GM11168 (cell line): Measurements from ENCODE around the gene CUBN.

ENCODE experiments used
- in situ Hi-C: fragments of 300-500 bp; cut with MboI; formaldehyde crosslinking; loops from one replicate; pipeline ENCODE4 v1.12.0; 2022; ENCODE audit warnings: low sequenced_read_pairs; ENCODE audit not compliant: unreplicated experiment

Gene CUBN

DNA sequence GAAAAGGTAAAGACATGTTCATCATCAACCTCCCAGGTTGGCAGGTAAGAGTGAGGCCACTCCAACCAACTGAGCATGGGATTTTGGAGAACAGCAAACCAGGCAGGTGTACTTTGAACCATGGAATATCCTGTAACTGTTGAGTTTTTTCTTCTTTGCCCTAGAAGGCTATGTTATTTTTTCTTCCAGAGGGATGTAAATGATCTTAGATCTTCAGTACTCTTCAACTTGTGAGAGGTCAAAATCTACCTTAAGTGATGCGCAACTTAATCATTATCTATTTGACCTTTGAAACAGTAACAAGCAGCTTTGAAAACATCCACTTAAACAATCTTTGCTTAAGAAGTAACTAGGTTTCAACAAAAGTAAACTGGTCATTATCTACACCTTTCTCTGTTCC lies at the start of gene CUBN:
TSS of gene CUBN (minus strand) at position 71 of the 400 bp plus-strand sequence. CDS start at position 25, 46 bp downstream.
- in situ Hi-C loops, result no loop called here

DNA sequence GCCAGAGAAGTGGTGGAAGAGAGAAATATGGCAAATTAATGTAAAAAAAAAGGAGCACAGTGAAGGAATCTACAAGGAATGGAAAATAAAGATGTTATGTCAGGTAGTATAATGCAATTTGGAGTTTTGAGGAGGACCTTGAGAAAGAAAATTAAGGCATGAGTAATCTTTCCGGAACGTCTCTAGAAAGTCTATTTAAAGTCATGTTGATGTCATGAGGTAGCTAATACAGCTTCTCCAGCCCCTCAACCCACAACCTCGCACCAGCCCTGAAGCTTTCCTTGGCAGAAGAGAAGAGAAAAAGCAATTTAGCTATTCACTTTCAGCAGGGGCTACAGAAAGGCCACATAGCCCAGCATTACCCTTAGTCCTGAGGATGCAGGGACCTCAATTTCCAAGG lies 49.4 kb upstream of the CUBN start:
- in situ Hi-C loops, result no loop called here

DNA sequence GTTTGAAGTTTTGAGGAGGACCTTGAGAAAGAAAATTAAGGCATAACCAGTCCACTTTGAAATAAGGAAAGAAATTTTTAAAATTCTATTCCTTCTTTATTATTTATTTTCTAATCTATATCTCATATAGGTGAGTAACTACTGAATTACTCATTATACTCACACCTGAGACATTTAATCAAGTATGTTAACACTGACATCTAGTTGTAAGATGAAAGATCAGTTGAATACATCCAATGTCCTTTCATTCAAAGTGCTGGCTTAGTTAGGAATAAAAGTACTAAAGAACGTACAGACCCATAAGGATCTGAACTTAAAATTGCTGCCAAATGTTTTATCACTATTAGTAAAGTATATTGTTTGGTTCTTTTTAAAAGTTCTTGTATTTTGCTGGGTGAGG lies 48.4 kb upstream of the CUBN start:
- in situ Hi-C loops, result no loop called here

DNA sequence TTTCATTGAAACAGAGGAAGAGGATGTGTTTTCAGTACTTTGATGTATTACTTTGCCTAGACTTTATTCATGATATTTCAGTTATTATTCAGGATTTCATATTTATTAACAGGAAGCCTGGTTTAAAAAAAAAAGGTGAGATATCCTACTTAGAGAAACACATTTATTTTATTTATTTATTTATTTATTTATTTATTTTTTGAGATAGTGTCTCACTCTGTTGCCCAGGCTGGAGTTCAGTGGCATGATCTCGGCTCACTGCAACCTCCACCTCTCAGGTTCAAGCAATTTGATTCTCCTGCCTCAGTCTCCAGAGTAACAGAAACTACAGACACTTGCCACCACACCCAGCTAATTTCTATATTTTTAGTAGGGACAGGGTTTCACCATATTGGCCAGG lies 47.4 kb upstream of the CUBN start:
- in situ Hi-C loops, result no loop called here

DNA sequence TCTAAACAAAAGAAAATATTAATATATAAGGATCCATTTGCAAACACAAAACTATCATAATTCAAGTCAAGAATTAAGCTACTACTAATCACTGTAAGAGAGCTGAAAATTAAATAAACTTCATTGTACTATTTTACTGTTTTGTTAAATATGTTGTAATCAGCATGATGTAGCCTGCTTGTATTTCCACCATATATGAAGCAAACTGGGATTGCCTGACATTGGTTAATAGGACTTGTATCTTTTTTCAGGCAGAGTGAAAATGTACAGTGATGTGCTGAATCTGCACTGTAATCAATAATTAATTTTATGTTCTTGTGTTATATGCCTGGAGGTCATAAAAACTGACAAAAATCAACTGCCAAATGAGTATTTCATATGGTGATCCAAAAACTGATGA lies 46.5 kb upstream of the CUBN start:
- in situ Hi-C loops, result no loop called here

DNA sequence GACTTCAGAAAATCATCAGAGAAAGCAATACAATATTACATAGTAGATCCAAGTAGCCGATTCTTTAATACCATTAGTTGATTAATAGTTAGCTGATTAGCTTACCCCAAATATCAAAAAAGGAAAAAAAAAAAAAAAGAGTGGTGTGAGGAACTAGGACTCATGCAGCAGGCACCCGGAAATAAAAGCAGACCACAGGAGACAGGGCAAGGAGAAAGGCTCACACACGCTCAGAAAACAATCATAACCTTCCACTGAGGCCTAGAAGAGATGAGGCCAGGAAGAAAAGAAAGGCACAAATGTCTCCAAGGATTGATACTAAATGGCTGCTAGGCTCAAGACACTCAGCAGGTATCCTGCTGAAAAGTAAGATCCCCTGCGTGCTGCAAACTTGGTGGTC lies 45.9 kb upstream of the CUBN start:
- in situ Hi-C loops, result no loop called here

DNA sequence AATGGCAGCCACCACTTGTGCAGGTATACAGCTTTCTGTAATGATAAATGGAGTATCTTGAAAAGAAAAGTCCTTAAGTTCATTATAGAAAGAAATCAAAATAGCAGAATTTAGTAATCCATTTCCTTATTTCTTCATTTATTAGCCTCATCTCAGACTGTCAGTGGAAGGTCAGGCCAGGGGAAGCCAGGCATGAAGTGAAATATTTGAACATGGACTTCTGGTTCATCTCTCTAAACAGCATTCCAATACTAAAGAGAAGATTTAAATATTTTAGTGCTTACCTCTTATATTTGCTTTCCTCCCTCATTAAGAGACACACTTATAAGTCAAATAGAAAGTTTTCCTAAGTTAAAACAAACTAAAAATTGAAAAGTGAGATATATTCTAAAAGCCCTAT lies 45.0 kb upstream of the CUBN start:
- in situ Hi-C loops, result no loop called here

DNA sequence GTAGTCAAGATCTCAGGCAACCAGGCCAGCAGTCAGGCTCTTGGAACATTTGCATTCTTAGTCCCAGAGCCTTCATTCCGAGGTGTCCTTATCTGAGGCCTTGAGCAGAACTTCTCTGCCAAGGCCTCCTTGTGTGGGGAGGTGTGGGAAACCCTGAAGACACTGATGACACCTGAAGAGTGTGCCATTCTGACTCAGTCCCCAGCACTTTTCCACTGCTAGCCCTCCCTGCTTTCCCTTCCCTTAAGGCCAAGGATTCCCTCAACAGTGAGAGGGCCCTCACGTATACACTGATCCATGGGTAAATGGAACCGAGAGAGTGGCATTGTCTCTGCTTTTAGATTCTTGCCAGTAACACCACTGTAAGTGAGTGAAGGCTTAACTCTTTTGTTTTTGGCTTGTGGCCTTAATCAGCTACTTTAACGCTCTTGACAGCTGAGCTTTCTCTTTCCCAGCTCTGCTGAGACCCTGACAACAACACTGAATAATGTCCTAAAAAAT lies 41.6 kb upstream of the CUBN start:
- in situ Hi-C loops, result no loop called here

DNA sequence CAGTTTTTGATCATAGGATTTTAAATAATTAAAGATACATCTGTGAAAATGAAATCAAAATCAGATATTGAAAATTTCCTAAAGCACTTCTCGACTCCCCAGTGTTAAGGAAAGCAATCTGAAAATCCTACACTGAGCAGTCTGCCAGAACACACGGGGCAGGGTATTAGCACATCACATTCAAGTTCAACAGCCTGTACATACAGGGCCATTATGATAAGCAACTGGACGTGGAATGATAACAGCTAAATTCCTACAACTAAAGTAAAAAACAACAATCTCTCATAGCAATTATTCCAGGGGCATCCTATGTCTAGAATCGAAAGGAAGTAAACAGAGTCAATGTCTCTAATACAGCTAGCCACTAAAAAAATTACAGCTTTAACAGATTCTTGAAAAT lies 40.2 kb upstream of the CUBN start:
- in situ Hi-C loops, result no loop called here

DNA sequence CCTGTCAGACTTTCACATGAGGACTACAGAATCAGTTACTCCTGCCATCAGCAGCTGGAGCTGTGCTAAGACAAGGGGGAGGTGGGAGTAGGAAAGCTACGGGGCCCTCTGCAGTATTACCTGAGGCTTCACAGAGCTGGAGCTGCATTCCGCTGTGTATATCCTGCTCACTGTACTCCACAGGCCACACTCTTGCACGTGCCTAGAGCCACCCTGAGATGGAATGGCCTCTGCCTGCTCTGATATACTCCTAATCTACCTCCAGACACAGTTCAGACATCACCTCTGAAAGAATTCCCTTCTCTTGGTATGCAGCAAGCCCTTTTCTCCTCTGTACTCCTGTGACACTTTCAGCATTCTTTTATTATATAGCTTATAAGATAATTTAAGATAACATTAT lies 37.1 kb upstream of the CUBN start:
- in situ Hi-C loops, result no loop called here

DNA sequence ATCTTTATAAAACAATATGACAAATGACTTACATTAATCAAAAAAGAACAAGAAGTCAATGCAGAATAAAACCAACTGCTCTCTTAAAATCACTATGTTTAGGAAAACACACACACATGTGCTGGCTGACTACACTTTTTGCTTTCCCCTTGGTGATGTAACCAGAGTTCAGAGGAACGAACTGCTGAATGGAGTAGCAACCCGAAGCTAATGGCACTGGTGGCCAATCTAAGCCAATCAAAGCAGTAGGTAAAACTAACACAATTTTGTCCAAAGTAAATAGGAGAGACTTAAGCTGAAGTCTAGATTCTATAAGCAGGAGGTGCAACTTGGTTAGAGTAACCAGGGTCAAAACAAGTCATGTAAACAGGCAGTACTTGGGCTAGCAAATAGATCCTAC lies 33.2 kb upstream of the CUBN start:
- in situ Hi-C loops, result no loop called here

DNA sequence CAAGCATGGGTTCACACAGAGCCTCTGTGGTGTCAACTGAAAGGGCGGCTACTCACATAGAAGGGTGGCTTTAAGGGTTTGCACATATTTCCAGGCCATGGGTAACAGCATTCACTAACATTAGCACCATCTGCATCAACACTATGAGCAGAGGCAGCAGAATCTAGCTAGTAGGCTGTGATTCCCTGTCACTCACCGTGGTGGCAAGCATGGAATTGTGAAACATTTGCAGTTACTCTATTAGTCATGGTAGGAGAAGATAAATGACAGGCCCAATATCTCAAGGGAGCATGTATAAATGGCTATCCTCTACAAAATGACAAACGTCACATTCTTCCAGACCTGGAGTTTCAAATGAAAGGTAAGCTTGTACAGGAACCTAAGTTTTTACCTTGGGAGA lies 32.2 kb upstream of the CUBN start:
- in situ Hi-C loops, result no loop called here

DNA sequence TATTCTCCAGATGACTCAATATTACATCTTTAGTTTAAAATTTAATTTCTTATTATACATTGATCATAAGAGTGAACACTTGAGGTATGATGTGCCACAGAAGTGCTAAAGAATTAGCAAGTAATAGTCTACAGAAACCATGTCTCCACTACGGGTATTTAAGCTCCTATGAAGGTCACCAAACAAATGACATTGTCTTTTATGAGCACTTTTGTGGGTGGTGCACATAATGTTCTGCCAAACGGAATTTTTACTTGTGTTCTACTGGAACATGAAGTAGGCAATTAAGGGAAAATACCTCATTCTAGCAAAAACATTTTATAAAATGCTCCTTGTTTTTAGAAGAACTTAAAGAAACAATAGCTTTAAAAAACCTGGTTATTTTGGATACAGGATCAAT lies 27.4 kb upstream of the CUBN start:
- in situ Hi-C loops, result no loop called here

DNA sequence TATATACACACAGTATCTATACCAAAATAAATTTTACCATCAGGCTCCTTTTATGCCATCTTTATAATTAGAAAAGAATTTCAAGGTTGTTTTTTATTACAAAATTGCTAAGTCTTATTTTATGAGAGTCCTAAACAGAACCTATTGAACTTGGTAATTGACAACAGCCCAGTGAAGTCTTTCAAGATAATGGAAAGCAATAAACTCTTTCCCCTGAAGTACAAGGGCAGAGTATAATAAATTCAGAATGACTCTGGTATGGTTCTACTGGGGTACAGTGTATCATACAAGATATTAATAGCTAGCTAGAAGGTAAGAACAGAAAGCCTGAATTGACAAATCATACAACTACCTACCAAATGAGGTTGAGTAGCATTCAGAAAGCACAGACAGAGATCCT lies 26.2 kb upstream of the CUBN start:
- in situ Hi-C loops, result no loop called here

DNA sequence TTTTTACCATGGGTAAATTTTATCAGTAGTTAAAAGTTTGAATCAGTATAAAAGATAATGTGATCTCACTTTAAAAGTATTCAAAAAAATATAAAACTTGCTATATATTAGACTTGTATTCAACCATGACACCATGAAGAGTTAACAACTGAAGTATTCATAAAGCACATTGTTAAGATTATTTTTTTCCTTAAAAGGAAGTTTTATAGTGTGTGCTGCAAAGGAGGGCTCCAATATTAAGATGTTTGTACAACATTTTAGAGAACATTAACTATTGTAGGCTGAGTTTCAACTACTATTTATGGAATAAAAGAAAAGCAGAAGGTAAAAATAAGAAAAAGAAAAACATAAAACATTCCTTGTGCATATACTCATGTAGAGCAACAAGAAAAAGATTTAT lies 24.5 kb upstream of the CUBN start:
- in situ Hi-C loops, result no loop called here

DNA sequence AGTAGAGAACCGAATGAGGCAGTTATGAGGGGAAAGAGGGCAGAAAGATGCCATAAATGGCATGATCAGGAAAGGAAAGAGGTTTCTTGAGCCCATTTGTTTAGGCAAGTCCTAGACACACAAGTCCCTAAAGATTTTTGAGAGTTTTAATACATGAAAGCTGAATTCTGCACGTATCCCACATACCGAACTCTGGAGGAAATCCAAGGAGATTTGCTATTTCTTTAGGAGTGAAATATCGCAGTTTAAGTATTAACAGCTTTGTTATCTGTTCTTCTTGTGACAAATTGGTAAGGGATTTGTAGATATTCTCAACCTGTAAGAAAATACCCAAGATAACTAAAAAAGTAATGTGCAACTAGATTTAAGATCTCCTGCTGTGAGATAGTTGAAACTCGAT lies 23.7 kb upstream of the CUBN start:
- in situ Hi-C loops, result no loop called here

DNA sequence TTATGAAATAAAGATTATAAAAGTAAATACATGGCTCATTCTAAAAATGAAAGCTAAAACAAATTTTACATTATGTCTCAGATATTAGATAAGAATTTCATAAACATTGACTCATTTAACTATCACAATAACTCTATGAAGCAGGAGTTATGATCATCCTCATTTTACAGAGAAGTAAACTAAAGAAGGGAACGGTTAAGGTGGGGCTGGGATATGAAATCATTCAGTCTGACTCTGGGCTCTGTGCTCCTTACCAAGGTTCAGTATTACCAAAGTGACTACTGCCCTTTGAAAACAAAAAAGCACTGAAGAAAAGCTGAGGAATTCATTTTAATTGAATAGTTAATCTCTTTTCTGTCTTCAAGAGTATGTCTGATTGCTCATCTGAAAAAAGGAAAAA lies 22.1 kb upstream of the CUBN start:
- in situ Hi-C loops, result no loop called here

DNA sequence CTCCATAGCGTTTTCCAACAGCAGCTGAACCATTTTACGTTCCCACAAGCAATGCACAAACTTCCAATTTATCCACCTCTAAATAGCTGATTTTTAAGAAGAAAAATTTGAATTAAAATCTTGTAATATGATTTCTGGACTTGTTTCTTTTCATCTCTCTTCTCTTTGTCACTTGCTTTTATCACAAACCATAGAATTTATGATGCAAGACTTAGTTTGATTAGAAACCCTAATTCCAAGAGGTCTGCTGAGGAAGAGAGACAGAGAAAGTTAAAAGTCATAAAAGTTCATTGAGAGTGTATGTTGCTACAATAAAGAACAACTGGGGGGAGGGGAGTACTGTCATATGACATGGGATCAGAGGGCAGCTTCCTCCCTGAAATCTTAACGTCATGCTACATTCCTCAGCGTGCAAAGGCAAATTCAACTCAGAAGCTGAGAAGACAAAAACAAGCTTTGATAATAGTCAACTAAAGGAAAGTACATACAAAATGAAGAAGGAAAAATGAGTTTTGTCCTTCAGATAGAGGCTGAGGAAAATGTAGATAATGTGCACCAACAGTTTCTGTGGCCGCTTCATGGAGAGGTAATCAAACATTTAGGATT lies 18.4 kb upstream of the CUBN start:
- in situ Hi-C loops, result no loop called here

DNA sequence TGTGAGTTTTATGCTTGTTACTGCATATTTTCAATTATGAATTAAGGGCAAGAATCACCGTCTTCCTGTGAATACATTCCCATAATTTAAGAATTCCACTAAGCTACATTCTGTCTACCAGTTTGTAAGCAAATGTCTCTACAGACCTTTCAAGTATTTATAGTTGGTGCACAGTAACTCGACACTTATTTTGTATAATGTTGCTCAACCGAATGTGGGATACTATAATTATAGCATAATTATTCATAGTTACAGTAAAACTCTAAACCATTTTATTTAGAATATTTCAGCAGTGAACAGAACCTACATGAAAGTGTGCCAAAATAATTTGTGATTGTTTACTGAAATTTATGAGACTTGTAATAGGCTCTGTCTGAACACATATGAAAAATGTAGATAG lies 17.3 kb upstream of the CUBN start:
- in situ Hi-C loops, result no loop called here

DNA sequence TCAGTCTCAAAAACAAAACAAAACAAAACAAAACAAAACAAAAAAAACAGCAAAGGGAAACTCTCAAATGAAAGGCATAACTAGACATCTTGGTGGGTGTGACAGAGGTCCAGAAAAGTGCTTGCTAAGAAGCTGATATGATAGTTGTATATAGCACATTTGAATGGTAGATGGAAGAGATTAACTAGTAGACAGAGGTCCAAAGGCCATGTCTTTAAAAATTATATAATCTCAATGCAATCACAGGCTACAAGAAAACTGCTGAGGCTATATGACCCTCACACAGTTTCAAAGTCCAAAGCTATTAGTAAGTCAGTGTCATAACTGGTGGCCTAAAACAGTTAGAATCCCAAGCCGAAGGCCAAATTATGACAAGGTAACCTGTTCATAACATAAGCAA lies 15.6 kb upstream of the CUBN start:
- in situ Hi-C loops, result no loop called here

DNA sequence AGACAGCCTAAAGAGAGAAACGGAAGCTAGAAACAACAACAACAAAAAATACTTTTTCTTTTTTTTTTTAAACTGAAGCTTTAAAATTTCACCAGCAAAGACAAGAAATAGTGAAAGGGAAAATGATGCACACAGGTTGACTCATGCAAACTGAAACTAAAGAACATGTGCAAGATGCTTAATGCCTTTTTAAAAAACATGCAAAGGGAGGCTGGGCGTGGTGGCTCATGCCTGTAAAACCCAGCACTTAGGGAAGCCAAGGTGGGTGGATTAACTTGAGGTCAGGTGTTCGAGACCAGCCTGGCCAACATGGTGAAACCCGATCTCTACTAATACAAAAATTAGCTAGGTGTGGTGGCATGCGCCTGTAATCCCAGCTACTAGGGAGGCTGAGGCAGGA lies 15.1 kb upstream of the CUBN start:
- in situ Hi-C loops, result no loop called here

DNA sequence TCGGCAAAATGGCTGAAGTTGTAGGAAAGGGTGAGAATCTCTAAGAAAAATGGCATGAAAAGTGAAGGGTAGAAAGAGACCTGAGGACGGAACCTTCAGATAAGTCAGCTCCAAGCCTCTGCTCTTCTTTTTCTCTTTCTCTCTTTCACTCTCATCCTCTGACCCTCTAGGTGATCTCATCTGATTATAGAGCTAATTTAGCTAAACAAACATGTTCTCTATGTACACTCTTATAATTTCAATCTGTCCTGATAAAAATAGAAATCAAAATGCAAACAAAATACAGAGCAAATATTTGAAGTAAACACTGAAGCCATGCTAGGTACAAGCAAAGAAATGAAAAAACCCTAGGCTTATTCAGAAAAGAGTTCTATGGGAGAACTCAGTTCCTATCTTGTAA lies 14.4 kb upstream of the CUBN start:
- in situ Hi-C loops, result no loop called here
